Prostate gland (tissue), 2 donors: Measurements from ENCODE around the gene CTXND1.

Experiments used
- CTCF ChIP-seq, 4 experiments: fragments of 200-600 bp in 2 of 4; fragments of 450-650 bp in 2 of 4; sonication (generic) in 2 of 4; IDR thresholded peaks; 1 replicate in 3 of 4; 2 replicates in 1 of 4; pipeline ENCODE4 v1.5.1; 2016 to 2019; ENCODE audit warnings: antibody characterized with exemption in 4 of 4, mild to moderate bottlenecking in 2 of 4, moderate library complexity in 2 of 4
- POLR2A ChIP-seq: fragments of 450-650 bp; IDR thresholded peaks from one replicate; pipeline ENCODE4 v1.6.1; 2016; ENCODE audit warnings: antibody characterized with exemption, mild to moderate bottlenecking
- POLR2AphosphoS5 ChIP-seq: sonication (generic); formaldehyde crosslinking; IDR thresholded peaks from one replicate; pipeline ENCODE4 v1.6.1; 2017; ENCODE audit warnings: antibody characterized with exemption

DNA sequence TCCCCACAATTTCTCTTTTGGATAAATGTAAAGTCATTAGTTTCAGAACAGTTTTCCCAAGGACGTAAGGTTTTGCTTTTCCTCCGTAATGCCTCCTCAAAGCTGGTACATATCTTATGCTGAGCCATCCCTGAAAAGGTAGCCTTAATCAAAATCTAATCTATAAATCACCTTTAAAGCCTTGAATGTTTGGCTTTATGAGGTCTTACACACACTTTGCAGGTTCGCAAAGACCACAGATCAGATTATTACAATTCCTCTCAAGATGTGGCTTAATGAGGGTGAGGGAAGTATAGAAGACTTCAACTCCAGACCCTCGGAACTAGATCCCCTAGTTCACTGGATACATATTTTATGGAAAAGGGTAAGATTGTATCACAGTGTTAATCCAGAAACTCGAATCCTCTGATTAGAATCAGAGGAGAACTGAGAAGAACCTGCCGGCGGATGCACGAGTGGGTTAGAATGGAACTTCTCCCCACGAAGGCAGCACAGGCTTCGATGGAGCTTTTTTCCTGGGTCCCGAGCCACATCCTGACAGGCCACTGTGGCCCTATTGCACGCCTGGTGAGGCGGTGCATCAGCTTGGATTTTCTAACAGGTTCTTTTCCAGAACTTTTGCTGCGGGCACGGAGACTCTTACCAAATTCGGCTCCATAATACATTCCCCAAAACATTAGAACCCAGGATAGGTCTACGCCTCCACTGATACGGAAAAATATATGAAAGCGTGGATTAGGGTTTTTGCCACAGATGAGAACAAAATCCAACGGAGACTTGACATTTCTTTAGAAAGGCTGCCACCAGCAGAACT lies 1.2 kb downstream of the CTXND1 start:
- no peak for TF ChIP-seq CTCF (IDR thresholded peaks at IDR 0.05)
- TF ChIP-seq POLR2AphosphoS5, result no peak
- no peak for TF ChIP-seq POLR2A
